Natural killer cell (primary cell): ENCODE results near the gene SMC4. TPM values are rescaled to one million over a fixed set of nuclear protein-coding genes. Genes with fewer than 3 reads are reported as not detected.

Experiments
- ATAC-seq, 3 donors: fragments of 150-1000 bp in 2 of 3; fragments of 200-7000 bp in 1 of 3; cut with Tn5 transposase; 1 replicate in 1 of 3; 2 replicates in 2 of 3; pipeline ENCODE4 v1.10.0; 2021; ENCODE audit warnings: mild to moderate bottlenecking in 2 of 3, moderate library complexity in 2 of 3
- DNase-seq, 2 donors: peaks; one replicate each; pipeline versions ENCODE4 v3.0.0 to v3.0.0-alpha.2; 2013 to 2021; ENCODE audit warnings: mixed read lengths in 1 of 2
- H3K27ac ChIP-seq: one replicate; pipeline ENCODE4 v1.5.1; 2013; ENCODE audit warnings: mild to moderate bottlenecking, low read length
- H3K27me3 ChIP-seq: one replicate; pipeline ENCODE4 v1.6.1; 2013; ENCODE audit warnings: low read length; ENCODE audit not compliant: control insufficient read depth, insufficient read depth
- H3K36me3 ChIP-seq: one replicate; pipeline ENCODE4 v1.6.1; 2013; ENCODE audit warnings: low read length; ENCODE audit not compliant: control insufficient read depth, insufficient read depth
- H3K4me1 ChIP-seq: one replicate; pipeline ENCODE4 v1.6.1; 2013; ENCODE audit warnings: low read length; ENCODE audit not compliant: control insufficient read depth, insufficient read depth
- H3K4me3 ChIP-seq: one replicate; pipeline ENCODE4 v1.5.1; 2013; ENCODE audit warnings: low read length
- H3K9me3 ChIP-seq: one replicate; pipeline ENCODE4 v1.6.1; 2013; ENCODE audit warnings: low read length; ENCODE audit not compliant: control insufficient read depth, insufficient read depth
- H3K27ac Mint-ChIP-seq, 2 donors: one replicate each; pipeline ENCODE4 v1.8.0; 2022; ENCODE audit warnings: mild to moderate bottlenecking in 2 of 2, mixed read lengths in 2 of 2, moderate library complexity in 1 of 2
- H3K27me3 Mint-ChIP-seq, 2 donors: one replicate each; pipeline ENCODE4 v1.8.0; 2022; ENCODE audit warnings: low read depth in 2 of 2, mixed read lengths in 2 of 2
- H3K36me3 Mint-ChIP-seq: one replicate; pipeline ENCODE4 v1.8.0; 2022; ENCODE audit warnings: mixed read lengths
- H3K4me1 Mint-ChIP-seq, 2 donors: one replicate each; pipeline ENCODE4 v1.8.0; 2022; ENCODE audit warnings: mixed read lengths in 2 of 2
- H3K4me3 Mint-ChIP-seq: one replicate; pipeline ENCODE4 v1.8.0; 2022; ENCODE audit warnings: mild to moderate bottlenecking, moderate library complexity, mixed read lengths
- H3K9me3 Mint-ChIP-seq, 2 donors: one replicate each; pipeline ENCODE4 v1.8.0; 2022; ENCODE audit warnings: mixed read lengths in 2 of 2
- WGBS: methylation state at CpG from one replicate; pipeline ENCODE4 v1.1.7; 2013; ENCODE audit warnings: missing lambda C conversion rate; ENCODE audit not compliant: insufficient coverage; 5-methylcytosine and 5-hydroxymethylcytosine counted together
- intact Hi-C: fragments of 100-400 bp; cut with micrococcal nuclease; formaldehyde crosslinking; loops from one replicate; pipeline ENCODE4 v1.14.2; 2022
- total RNA-seq, 4 donors: library from RNA; stranded (reverse); fragments of 120-200 nt in 1 of 4; gene quantifications; one replicate each; pipeline versions ENCODE4 v1.2.3 to v1.2.4, GENCODE V29; 2013 to 2022
- TF ChIP-seq, protein P1 (sequence below): fragments of 200-600 bp; IDR thresholded peaks from one replicate; pipeline ENCODE4 v1.8.0; 2022; ENCODE audit warnings: antibody characterized with exemption

The SMC4 gene
- total RNA-seq, 3 donors from 2014 or later (not counting 1 experiment from before 2014, with no cell fraction given): 83.4 to 99.3 (median 92.0) TPM

DNA sequence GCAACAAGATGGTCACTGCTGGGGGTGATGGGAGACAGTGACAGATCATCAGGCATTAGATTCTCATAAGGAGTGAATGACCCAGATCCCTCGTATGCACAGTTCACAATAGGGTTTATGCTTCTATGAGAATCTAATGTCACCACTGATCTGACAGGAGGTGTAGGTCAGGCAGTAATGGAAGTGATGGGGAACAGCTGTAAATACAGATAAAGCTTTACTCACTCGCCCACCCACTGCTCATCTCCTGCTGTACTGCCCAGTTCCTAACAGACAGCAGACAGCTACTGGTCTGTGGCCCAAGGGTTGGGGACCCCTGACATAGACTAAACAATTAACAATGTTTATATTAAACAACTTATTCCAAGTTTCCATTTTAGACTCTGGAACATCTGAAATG lies 25.8 kb upstream of the SMC4 start:
- Histone ChIP-seq H3K4me1 (no peaks in the 10 kb centered on the region), H3K4me3 (no peak overlapping the region), H3K36me3 (peaks cover 19% of the 10 kb centered on the region), H3K9me3 (no peaks in the 10 kb centered on the region), H3K27me3 (no peaks in the 10 kb centered on the region), H3K27ac (no peak overlapping the region)
- Mint-ChIP-seq H3K27ac (no peak overlapping the region), H3K9me3 (no peaks in the 10 kb centered on the region), H3K4me3 (no peak overlapping the region), H3K27me3 (no peaks in the 10 kb centered on the region), H3K4me1 (no peaks in the 10 kb centered on the region), H3K36me3 (peaks cover 7% of the 10 kb centered on the region)
- WGBS: 92% methylated on average over 2 of the region's 2 CpGs
- no peak for DNase-seq
- no peak for ATAC-seq
- TF ChIP-seq, protein P1, sequence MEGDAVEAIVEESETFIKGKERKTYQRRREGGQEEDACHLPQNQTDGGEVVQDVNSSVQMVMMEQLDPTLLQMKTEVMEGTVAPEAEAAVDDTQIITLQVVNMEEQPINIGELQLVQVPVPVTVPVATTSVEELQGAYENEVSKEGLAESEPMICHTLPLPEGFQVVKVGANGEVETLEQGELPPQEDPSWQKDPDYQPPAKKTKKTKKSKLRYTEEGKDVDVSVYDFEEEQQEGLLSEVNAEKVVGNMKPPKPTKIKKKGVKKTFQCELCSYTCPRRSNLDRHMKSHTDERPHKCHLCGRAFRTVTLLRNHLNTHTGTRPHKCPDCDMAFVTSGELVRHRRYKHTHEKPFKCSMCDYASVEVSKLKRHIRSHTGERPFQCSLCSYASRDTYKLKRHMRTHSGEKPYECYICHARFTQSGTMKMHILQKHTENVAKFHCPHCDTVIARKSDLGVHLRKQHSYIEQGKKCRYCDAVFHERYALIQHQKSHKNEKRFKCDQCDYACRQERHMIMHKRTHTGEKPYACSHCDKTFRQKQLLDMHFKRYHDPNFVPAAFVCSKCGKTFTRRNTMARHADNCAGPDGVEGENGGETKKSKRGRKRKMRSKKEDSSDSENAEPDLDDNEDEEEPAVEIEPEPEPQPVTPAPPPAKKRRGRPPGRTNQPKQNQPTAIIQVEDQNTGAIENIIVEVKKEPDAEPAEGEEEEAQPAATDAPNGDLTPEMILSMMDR: no peak
- intact Hi-C loops: no loop called here

DNA sequence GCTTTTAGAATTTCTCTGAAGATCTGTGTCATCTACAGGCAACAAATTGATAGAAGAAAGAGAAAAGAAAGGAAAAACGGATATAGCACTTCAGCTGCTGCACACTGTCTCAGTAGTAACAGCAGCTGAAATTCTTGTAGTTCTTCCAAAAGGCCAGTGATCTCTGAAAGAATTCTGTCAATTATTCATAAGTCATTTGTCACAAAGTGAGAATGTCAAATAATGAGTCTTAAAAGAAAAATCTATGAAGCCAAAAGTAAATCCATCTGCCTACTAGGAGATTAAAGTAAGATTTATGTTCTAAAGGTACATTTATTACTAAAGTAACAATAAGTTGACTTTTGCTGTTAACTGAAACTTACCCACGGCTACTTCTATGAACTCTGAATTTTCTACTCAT lies 25.0 kb upstream of the SMC4 start:
- Mint-ChIP-seq H3K9me3 (no peaks in the 10 kb centered on the region), H3K36me3 (peaks cover 7% of the 10 kb centered on the region), H3K27me3 (no peaks in the 10 kb centered on the region), H3K4me3 (no peak overlapping the region), H3K4me1 (no peaks in the 10 kb centered on the region), H3K27ac (no peak overlapping the region)
- Histone ChIP-seq H3K27me3 (no peaks in the 10 kb centered on the region), H3K36me3 (peaks cover 19% of the 10 kb centered on the region), H3K27ac (no peak overlapping the region), H3K9me3 (no peaks in the 10 kb centered on the region), H3K4me1 (no peaks in the 10 kb centered on the region), H3K4me3 (no peak overlapping the region)
- DNase-seq (no peak), ATAC-seq (no peak)
- TF ChIP-seq, protein P1: no peak
- 86% methylated on average over 1 of the region's 2 CpGs for WGBS
- intact Hi-C loops: no loop called here

DNA sequence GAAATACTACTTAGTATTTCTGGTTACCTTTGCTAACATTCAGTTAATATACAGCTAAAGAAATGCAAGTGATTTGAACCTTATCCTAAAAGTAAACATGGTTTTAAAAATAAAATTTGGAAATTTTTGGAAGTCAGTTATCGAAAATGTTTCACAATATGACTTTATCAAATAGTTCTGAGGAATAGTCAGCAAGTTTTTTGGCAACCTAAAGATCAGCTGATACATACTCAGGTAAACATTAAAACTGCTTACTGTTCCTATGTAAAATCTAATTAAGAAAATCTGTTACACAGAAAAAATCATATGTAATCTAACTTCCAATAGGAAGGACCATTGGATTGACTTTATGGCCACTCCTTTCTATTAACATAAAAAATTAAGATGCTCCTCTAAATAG lies 24.5 kb upstream of the SMC4 start:
- intact Hi-C loops: no loop called here
- WGBS: 80% methylated on average over 1 of the region's 1 CpG
- no peaks in the 10 kb centered on the region for H3K4me1 Mint-ChIP-seq
- H3K27me3 ChIP-seq: no peaks in the 10 kb centered on the region
- no peak for ATAC-seq
- peaks cover 19% of the 10 kb centered on the region for H3K36me3 ChIP-seq
- H3K9me3 ChIP-seq: no peaks in the 10 kb centered on the region
- no peak overlapping the region for H3K4me3 Mint-ChIP-seq
- no peak overlapping the region for H3K4me3 ChIP-seq
- H3K27ac Mint-ChIP-seq: no peak overlapping the region
- H3K27me3 Mint-ChIP-seq: no peaks in the 10 kb centered on the region
- H3K36me3 Mint-ChIP-seq: peaks cover 7% of the 10 kb centered on the region
- no peak overlapping the region for H3K27ac ChIP-seq
- TF ChIP-seq, protein P1: no peak
- no peaks in the 10 kb centered on the region for H3K9me3 Mint-ChIP-seq
- DNase-seq: no peak
- H3K4me1 ChIP-seq: no peaks in the 10 kb centered on the region

DNA sequence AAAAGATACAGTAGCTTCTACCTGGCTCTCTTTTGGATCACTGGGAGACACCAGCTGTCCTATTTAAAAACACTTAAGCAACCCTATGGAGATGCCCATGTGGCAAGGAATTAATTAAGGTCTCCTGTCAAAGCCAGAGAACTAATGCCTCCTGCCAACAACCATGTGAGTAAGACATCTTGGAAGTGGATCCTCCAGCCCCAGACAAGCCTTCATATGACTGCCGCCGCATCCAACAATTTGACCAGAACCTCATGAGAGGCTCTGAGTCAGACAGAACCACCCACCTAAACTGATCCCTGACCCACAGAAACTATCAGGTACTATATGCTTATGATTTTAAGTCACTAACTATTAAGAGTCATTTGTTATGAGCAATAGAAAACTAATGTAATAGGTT lies 22.8 kb upstream of the SMC4 start:
- Histone ChIP-seq H3K36me3 (peaks cover 19% of the 10 kb centered on the region), H3K27ac (no peak overlapping the region), H3K27me3 (no peaks in the 10 kb centered on the region), H3K4me1 (no peaks in the 10 kb centered on the region), H3K4me3 (no peak overlapping the region), H3K9me3 (no peaks in the 10 kb centered on the region)
- DNase-seq: no peak
- Mint-ChIP-seq H3K27ac (no peak overlapping the region), H3K4me3 (no peak overlapping the region), H3K9me3 (no peaks in the 10 kb centered on the region), H3K4me1 (no peaks in the 10 kb centered on the region), H3K36me3 (peaks cover 7% of the 10 kb centered on the region), H3K27me3 (no peaks in the 10 kb centered on the region)
- ATAC-seq: no peak
- intact Hi-C loops: no loop called here
- WGBS: 94% methylated on average over 2 of the region's 2 CpGs
- TF ChIP-seq, protein P1: no peak
